Measurements from ENCODE around the gene ARHGAP15. TPM values are rescaled to one million over a fixed set of nuclear protein-coding genes. Genes with fewer than 3 reads are reported as not detected.
A peak's percentile ranks its signal among the peaks of the same experiment; 100 is the strongest.

ARHGAP15 gene
- total RNA-seq, 1 experiment from 2014 or later: not detected

DNA sequence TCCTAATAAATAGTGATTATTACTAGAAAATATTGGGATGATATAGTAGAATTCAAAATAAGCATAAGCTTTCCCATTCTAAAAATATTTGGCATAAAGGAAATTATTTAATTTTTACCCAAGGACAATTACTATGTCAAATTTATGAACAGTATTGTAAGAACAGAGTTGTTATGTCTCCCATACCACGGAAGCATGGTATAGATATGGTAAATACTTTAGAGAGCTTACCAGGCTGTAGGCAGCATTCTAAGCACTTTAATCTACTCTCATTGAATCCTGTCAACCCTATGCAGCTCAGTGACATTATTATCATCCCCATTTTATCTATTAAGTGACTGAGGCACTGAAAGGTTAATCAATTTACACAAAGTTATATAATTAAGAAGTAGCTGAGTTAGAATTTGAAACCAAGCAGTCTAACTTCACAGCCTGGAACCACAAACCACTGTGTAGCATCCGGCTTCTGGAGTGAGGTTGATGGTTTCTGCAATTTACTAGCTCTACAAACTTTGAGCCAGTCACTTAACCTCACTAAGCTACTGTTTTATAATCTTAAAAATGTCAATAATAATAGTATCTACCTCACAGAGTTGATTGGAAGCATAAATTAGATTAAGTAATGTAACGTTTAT, 323.7 kb downstream of the ARHGAP15 start:
- no peak for DNase-seq (ENCODE audit: low read depth)

GRCh38 chr2:143453981-143454511, 324.8 kb downstream of the ARHGAP15 start:
- no peak for DNase-seq (ENCODE audit: low read depth)

GRCh38 chr2:143455317-143455716, 326.1 kb downstream of the ARHGAP15 start:
- no peak for DNase-seq (ENCODE audit: low read depth)

DNA sequence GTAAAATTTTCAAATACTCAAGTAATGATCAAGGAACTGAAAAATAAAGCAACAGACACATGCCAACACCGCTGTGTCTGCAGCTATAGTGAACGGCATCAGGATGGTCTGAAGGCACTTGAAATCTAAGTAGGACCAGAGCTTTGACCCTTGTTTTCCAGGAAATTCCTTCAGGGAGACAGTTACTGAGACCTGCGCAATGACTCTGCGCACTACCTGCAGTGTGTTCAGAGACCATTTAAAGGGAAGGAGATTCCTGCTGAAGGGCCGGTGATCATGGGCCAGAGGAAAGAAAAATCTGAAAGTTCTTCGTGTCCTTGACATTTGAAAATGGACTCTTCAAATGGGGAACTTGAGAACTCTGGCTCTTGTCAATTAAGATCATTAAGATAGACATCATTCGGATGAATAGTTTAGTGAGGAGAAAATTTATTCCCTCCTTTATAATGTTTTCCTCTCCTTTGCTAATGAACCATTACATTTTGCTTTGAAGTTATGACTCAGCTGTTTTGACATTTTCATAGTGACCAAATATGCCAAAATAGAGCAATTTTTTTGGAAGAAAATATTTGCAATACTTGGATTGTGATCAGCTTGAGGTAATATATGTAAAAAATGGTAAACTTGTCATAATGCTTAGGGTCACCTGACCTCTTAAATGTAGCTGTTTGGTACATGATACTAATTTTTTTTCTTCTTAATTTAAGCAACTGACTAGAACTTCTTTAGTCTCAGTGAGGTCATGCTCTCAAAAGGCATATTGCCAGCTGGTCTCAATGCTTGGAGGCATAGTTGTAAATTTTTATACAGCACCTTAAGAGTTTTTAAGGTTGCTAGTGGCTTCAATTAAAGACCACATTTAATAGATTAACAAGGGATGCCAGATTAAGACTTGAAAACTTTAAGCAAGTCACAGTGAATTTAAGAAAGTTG, 329.3 kb downstream of the ARHGAP15 start:
- DNase-seq (ENCODE audit: low read depth): peak; percentile 60

- no peak for DNase-seq (ENCODE audit: low read depth)
Measured at GRCh38 chr2:143460382-143460781, 331.2 kb downstream of the ARHGAP15 start.

GRCh38 chr2:143463719-143464118, 334.5 kb downstream of the ARHGAP15 start:
- peak; percentile 11 for DNase-seq (ENCODE audit: low read depth)

- no peak for DNase-seq (ENCODE audit: low read depth)
Measured at GRCh38 chr2:143466391-143466790, 337.2 kb downstream of the ARHGAP15 start.

DNA sequence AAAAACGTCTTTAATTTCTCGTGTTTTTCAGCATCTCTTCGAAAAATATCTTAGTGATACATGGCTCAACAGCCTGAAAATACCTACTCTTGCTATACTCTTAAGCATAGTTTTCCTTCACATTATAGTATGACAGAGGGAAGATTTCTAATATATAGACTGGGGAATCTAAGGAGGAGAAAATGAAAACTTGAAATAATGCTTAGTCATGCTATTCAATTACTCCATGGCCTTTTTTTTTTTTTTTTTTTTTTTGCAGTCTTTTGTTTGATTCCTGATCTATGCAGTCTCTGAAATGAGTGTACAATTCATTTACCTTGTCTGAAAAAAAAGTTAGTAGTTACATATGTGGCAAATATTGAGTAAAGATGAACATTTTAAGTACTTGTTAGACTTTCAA, 337.8 kb downstream of the ARHGAP15 start:
- DNase-seq (ENCODE audit: low read depth): no peak

DNA sequence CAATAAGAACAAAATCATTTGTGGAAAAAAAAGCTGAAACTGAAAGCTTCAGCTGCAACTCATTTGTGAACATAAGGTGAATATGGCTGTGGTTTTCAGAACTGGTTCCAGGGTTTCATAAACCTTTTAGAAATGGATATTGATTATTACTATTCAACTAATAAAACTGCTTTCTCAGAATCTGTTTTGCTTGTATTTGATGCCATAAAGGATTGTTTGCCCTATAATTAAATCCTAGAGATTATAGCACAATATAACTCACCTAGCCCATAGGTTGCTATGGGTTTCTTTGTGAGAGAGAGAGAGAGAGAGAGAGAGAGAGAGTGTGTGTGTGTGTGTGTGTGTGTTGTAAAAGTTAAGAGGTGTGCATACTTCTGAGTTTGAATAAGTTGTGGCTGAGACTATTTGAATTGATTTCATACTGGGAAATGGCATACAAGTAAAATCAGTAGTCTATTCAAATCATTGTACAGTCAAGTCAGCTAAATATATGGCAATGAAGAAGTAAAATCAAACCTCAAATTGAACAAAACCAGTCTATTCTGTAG, 339.2 kb downstream of the ARHGAP15 start:
- no peak for DNase-seq (ENCODE audit: low read depth)

DNA sequence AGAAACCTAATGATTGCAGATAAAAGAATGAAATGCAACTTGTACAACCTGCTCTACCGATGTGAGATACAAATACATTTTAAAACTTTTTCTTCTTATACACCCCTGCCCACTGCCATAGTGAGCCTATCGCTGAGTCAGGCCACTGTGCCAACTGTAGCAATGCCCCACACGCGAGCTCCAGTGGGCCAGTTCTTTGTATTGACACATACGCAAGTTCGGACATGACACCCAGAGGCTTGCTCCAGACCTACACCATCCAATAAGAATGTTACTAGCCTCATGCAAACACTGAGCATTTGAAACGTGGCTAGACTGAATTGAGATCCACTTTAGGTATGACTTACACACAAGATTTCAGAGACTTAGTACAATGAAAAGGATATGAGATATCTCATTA, 340.1 kb downstream of the ARHGAP15 start:
- no peak for DNase-seq (ENCODE audit: low read depth)

DNA sequence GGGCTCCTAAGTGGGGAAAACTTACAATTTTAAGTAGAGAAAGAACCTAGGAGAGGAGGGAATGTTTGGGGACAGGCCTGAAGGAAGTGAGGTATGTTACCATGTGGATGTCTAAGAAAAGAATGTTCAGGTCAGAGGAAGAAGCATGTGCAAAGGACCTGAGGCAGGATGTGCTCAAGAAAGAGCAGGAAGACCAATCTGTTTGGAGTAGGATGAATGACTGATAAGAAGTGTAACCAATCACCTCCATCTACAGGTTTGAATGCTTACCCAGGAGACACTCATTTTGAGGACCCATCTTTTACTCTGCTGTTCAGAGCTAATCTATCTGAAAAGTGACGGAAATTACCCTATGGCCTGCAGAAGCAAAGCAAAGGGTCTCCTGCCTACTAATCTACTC, 342.3 kb downstream of the ARHGAP15 start:
- DNase-seq (ENCODE audit: low read depth): no peak

- DNase-seq (ENCODE audit: low read depth): peak; percentile 62
Measured at GRCh38 chr2:143473216-143473615, 344.0 kb downstream of the ARHGAP15 start.

DNA sequence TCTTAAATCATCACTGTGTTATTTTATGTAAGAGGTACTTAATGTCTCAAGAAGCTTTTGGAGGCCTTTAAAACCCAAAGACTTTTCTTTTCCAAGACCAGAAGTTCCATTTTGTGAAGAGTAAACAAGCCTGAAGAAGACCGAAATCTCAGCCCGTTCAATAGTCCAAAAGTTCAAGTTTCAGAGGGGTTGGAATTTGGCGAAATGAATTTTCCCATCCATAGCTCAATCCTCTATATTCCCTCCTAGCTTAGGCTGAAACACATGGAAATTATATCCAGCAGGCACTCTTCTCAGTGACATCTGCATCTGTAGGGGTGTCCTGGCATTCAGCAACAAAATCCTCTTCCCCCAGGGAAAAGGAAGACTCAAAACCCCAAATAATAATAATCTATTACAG, 344.6 kb downstream of the ARHGAP15 start:
- no peak for DNase-seq (ENCODE audit: low read depth)

- no peak for DNase-seq (ENCODE audit: low read depth)
Measured at GRCh38 chr2:143474586-143474985, 345.4 kb downstream of the ARHGAP15 start.

- DNase-seq (ENCODE audit: low read depth): no peak
Measured at GRCh38 chr2:143475041-143475776, 346.0 kb downstream of the ARHGAP15 start.

DNA sequence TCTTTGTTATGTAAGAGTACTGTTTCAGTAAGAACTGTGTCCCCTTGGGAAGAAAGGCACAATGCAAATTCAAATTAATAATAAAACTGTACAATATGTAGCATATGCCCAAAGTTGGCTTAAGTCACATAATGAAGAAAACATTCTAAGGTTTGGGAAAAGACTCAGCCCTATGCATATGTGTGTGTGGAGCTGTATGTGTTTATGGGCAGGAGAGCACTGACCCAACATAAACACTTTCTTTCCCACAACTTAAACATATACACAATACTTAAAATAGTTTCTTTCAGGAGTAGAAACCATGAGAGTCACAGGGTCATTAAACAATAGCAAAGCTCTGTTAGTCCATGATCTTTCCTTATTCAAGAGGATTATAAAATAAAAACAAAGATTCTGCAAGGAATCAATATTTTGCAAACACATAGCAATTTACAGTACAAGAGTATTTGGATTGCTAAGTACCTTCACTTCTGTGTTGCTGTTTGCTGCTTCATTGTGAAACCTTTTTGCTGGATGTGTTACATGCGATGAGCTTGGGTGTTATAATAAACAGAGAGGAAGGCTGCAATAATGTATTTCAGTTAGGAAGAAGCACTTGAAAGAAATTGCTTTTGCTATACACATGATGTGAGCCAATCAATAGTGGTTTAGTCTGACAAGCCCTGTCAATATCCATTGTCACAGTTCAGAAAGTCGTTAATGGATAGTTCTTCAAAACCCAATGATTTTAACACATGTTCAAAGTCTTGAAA, 347.3 kb downstream of the ARHGAP15 start:
- DNase-seq (ENCODE audit: low read depth): no peak

DNA sequence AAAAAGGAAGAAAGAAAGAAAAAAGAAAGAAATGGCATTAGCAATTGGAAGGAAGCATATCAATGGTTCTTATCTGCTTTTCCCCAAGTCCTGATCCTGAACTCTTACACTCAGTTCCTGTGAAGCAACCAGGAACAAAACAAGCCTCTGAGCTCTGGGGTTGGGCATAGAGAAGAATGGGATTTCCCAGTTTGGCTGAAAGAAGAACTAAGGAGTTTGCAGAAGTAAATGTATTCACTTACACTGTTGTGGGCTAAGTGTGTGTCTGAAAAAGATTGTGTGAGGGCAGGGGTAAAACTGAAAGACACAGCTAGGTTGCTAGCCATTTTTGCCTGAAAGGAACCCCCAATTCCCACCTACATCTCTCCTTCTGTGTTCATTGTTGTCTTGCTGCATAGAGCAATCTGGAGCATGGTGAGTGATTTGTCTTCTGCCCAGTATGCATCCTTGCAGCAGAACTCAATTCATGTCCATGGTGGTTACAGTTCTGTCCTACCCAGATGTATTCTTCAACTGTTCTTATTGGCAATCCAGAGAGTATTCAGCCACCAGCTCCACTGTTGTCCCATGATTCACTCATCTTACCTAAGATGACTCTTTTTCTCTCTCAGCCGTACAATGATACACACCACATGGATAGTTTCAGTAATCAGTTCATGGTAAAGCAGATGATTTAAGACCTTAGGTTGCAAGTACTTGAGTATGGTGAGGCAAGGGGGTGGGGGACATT, 348.7 kb downstream of the ARHGAP15 start:
- no peak for DNase-seq (ENCODE audit: low read depth)

DNA sequence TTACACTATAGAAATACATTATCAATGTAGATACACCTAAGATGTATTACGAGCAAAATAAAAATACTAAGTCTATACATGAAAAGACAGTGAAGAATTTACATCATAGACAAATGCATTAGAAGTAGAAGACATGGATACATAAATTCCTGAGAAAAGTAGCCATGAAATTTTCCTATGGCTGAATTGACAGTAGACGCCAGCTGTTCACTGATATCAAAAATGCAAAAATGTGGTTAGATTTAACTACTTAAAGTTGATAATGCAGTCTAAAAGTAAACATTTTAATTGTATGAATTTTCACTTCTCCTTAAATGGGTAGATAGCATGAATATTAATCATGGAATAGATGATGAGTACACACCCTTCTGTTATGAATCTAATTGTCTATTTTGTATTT, 350.9 kb downstream of the ARHGAP15 start:
- DNase-seq (ENCODE audit: low read depth): no peak

GRCh38 chr2:143480601-143481236, 351.5 kb downstream of the ARHGAP15 start:
- no peak for DNase-seq (ENCODE audit: low read depth)

- no peak for DNase-seq (ENCODE audit: low read depth)
Measured at GRCh38 chr2:143481237-143481623, 352.0 kb downstream of the ARHGAP15 start.
